ENCODE measurements around the gene STRC.
A peak's percentile ranks its signal among the peaks of the same experiment; 100 is the strongest.
"Not testable (repeated sequence)": the region's sequence is repeated elsewhere in the genome, so short reads cannot be mapped to it uniquely, and the experiment has no call there.

STRC gene

DNA sequence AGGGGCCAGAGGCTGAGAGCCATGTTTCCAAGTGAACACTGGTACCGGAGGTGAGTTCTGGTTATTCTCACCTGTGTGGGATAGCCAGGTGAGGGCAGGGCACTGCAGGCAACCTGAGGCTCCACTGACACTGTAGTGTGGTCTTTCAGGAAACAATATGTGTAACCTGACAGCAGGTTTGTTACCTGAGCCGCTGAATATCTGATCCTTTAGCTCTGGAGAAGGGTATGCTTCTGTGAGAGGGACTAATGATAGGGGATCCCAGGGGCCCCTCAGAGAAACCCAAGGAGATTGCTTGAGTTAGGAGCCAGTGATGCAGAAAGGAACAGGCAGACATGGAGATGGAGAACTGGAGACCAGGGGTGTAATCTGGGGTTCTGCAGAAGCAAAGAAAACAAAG lies at the start of gene STRC:
TSS of gene STRC (minus strand) at position 101 of the 400 bp plus-strand sequence. CDS start at position 23, 78 bp downstream.
- DNase-seq (ENCODE audit: low spot score), result not testable (repeated sequence)

DNA sequence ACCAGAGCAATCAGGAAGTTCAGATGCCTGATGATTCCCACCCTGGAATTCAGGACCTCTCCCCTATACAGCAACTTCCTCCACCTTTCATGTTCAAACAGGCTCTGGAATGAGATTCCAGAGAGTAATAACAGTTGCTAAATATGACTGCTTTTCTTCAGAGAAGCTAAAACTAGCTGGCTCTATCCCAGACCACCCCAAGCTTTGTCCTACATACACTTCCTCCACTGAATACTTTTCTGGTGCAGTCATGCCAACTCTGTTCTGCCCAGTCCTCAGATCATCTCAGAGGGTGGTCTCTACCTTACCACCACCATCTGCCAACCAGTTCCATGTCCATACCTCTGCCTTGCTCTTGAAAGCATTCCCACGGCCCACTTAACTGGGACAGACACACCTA lies 47.6 kb upstream of the STRC start:
- not testable (repeated sequence) for DNase-seq (ENCODE audit: low spot score)

DNA sequence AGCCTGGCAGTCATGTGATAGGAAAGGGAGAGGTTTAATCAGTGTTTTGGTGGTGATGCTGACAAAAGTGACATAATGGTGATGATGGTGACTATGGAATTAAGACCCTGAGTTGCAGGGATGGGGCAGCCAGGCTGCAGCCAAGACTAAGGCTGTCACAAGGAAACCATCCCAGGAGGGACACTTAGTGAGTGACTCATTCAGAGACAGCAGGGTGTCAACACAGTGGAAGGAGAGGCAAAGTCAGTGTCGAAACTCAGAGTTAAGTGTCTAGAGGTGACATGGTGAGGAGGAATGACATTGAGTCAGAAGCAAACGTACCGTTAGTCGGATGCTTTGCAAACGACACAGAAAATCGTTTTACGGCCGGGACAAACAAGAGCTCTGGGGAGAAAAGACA lies 44.7 kb upstream of the STRC start:
- not testable (repeated sequence) for DNase-seq (ENCODE audit: low spot score)

DNA sequence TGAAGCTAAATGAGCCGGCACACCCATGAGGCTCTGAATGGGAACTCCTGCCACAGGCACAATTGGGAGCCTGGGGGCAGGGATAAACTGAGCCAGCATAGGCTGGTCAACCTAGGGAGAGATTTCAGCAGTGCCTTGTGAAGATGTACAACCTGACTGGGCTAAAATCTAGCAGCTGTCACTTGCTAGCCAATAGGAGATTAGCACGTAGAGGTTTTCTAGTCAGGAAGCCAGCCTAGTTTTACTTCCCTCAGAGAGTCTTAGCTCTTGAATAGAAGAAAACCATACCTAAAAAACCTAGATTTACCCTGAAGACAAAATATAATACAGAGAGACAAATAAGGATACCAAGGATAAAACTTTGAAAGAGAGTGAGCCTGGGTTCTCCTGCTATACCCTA lies 43.7 kb upstream of the STRC start:
- not testable (repeated sequence) for DNase-seq (ENCODE audit: low spot score)

DNA sequence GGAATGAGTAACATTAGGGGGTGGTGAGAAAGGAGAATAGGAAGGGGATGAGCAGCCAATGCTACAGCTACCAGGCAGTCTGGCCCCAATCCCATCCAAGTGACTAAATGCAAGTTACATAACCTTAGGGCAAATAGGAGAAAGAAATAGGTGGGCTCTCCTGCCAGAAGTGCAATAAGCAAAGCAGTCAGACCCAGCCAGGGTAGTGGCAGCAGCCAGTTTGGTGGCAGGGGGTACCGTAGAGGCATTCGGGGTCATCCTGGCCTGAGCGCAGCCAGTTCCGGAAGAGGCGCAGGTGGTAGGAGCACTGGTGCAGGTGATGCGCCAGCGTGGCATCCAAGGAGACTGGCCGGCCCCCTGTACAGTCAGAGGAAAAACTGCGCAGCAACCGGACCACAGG lies 41.1 kb upstream of the STRC start:
- peak; percentile 53 for DNase-seq (ENCODE audit: low spot score)

DNA sequence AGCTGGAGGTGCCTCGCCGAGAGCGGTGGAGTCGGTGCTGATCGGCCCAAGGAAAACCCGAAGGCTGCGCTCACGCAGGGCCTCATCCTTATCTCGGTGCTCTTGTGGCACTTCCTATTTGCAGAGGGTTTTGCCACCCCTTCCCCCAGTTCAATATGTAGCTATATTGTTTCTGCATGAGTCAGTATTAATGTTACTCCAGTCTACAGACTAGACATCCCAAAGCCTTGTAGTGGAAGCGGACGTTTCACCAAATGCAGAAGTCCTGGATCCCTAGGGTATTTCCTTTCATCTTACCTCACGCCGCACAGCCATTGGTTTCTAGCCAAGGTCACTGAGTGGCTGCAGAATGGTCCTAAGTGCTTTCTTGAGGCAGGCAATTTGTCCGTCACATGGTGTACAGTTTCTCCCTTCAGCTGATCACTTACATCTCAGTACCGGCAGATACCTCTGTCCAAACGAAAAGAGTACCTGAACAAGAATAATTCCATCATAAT lies 30.9 kb upstream of the STRC start:
- DNase-seq (ENCODE audit: low spot score), result not testable (repeated sequence)

DNA sequence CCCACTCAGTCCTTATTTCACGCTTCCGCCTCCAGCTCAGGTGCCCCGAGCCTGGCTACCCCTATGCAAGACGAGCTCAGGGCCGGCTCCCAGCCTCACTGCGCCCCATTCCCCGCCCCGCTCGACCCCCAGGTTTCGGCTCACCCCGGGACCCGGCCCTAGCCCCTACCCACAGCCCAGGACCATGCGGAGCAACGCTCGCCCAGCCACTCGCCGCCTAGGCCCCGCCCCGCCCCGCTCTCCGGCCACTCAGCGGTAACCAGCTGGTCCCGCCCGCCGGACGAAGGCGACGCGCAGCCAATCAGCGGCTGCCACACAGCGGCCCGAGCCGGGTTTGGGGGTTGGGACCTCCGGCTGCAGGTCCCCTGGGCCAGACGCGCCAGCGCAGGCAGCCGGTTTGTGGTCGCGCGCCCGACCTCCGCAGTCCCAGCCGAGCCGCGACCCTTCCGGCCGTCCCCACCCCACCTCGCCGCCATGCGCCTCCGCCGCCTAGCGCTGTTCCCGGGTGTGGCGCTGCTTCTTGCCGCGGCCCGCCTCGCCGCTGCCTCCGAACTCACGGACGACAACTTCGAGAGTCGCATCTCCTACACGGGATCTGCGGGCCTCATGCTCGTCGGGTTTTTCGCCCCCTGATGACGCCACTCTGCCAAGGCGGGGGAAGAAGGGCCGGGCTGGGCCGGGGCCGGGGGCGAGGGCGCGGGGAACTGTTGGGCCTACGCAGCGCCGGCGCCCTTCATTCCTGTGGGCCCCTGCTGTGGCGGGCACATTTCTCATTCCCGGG lies 30.2 kb upstream of the STRC start, which contains the start of gene CATSPER2:
TSS of gene CATSPER2 (minus strand) at position 196 of the 781 bp plus-strand sequence. CDS start 783 bp downstream, outside the sequence.
- DNase-seq (ENCODE audit: low spot score), result no peak

DNA sequence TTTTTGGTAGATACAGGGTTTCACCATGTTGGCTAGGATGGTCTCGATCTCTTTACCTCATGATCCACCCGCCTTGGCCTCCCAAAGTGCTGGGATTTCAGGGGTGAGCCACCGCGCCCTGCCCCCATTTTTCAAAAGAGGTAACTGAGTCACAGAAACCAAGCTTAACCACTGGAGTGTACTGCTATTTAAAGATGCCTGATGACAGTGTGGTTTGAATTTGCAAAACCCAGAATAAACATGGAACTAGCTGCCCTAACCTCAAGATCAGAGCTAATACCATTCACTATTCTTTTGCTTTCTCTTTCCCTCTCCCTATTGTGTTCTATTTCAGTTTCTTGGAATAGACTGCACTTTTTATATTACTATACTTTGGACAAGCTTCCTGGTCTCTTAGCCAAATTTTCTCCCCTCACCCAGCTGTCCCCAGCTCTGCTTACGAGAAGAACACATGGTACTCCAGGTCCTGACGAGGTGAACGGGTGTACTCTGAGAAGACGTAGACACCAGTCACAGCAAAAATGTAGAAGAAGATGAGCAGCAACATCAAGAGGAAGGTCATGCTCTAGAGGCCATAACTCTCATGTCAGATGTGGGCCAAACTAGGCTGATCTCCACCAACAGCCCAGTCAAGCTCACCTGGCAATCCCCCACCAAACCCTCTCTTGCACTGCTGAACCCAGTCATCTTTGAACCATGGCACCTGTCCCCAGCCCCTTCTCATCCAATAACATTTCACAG lies 20.0 kb upstream of the STRC start:
- DNase-seq (ENCODE audit: low spot score), result not testable (repeated sequence)

DNA sequence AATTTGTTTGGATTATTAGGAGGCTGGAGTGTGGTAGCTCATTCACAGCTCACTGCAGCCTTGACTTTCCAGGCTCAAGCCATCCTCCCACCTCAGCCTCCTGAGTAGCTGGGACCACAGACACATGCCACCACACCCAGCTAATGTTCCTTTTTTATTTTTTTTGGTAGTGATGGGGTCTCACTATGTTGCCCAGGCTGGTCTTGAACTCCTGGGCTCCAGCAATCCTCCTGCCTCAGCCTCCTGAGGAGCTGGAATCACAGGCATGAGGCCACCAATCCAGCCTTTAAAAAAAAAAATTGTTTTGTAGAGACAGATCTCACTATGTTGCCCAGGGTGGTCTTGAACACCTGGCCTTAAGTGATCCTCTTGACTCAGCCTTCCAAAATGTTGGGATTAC lies 8.3 kb upstream of the STRC start:
- not testable (repeated sequence) for DNase-seq (ENCODE audit: low spot score)

DNA sequence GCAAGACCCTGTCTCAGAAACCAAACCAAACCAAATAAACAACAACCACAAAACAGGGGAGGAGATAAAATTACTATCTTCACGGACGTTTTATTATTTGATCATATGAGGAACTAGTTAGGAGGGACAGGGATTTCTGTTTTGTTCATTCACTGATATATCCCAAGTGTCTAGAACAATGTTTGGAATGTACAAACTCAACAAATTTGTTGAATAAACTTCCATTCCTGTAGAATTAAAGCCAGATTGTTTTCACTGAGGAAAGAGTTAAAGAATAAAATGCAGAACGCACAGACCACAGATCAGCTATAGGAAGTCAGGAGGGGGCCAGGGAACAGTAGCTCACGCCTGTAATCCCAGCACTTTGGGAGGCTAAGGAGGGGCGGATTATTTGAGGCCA lies 6.5 kb upstream of the STRC start:
- no peak for DNase-seq (ENCODE audit: low spot score)

DNA sequence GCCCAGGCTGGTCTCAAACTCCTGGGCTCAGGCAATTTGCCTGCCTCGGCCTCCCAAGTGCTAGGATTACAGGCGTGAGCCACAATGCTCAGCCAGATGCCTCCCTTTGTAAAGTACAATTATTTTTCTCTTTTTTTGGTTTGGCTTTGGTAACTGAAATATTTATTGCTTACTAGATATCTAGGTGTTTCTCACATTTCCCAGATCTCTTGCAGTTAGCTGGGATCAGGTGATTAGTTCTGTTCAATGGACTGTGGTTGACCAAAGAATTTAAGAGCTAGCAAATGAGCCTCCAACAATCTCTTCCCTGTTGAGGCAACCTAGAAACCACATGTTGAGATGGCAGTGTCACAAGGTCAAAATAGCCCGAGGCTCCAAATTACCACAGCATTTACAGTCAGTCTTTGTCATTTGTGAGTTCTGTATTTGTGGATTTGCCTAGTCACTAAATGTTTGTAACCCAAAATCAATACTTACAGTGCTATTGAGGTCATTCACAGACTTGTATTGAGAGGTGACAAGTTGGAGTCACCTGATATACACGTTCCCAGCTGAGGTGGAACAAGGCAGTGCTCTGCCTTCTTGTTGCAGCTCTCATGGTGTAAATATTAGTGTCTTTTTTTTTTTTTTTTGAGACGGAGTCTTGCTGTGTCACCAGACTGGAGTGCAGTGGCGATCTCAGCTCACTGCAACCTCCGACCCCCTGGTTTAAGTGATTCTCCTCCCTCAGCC lies 3.6 kb upstream of the STRC start:
- DNase-seq (ENCODE audit: low spot score), result not testable (repeated sequence)

DNA sequence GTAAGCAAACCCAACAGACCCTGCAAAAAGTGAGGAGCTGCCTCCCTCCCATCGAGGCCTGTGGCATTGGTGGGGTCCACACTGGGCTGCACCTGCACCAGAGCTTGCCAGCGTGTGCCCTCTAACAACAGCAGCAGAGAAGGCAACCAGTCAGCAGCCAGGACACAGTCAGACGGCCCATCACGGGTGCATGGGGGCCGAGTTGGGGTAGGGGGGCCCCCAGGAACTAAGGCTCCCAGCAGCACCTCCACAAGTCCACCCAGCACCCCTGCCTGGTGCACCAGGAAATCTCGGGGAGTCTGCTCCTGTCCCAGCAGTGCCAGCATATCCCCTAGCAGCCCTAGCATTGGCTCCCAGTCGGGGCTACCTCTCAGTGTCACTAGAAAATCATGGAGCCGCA lies 850 bp downstream of the STRC start:
- not testable (repeated sequence) for DNase-seq (ENCODE audit: low spot score)

DNA sequence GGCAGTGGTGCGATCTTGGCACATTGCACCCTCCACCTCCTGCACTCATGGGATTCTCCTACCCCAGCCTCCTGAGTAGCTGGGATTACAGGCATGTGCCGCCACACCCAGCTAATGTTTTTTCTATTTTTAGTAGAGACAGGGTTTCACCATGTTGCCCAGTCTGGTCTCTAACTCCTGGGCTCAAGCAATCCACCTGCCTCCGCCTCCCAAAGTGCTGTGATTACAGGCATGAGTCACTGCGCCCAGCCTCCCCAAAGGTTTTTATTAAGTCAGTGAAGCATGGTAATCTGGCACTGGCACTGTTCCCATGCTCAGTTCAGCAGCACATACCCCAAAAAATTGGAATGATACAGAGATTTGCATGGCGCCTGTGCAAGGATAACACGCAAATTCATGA lies 16.4 kb downstream of the STRC start:
- DNase-seq (ENCODE audit: low spot score), result peak; percentile 81

DNA sequence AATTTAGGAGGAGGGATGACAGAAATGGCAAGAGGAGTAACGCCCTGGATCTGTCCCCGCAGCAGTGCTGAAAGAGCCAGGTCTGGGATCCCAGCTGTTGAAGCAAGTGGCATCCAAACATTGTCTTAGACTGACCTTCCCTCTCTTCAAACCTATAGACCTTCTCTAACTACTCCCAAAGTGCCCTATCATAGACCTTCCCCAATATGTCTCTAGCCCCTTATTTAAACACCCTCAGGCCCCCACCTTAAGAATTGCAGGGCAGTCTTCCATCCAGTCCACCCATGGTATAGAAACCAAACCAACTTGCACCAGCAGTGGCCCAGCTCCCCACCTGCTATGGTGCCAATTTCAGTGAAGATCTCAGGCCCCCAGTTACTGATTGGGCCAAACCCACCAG lies 18.4 kb downstream of the STRC start:
- not testable (repeated sequence) for DNase-seq (ENCODE audit: low spot score)

DNA sequence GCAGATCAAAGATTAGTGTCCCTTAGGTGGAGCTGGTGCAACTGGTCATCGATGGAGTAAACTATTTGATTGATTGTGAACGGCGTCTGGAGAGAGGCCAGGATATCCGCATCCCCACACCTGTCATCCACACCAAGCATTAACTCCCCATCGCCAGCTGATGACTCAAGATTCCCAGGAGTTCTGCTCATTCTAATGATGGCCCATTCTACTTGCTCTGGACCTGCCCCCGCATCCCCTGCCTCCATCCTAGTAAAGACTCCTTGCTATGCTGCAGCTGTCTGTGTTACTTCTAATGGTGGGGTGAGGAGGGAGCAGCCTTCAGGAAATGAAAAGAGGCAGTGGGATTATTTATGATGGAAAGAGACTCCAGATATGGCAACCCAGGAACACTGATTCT lies 19.5 kb downstream of the STRC start:
- not testable (repeated sequence) for DNase-seq (ENCODE audit: low spot score)

DNA sequence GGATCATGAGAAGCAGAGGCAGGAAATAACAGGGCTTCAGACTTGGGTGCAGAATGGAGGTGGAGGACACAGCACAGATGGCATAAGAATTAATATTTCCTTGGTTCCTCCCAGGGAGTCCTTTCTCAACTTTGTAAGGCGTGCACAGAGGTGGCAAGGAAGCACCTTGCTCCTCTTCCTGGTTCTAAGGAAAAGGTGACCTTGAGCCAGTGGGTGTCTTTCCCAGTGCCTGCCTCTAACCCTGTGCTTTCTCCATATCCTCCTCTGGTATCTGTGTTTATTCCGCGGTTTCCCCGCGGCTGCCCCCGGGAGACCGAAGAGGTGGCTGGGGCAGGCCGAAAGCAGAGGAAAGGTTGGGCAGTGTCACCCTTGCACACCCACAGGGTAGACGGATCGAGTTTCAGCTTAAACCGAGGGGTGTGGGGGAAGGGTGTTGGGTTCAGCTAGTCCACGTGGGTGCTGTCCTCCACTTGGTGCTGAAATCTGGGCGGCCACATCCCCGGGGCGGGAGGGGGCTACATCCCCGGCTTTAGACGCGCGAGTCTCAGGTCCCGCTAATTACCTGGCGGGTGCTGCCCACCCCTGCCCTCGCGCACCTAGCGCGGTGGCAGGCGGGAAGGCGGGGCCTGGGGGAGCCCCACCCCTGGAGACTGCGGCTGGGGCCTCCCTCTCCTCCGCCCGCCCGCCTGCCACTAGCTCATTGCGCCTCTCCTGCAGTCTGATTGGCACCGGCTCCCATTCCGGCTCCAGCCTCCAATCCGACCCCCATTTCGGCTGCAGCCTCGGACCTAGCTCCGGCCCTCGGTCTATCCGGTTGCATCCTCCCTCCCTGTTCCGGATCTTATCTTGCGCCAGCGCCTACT lies 25.0 kb downstream of the STRC start, which contains the start of gene CKMT1B:
TSS of gene CKMT1B (plus strand) at position 700 of the 863 bp plus-strand sequence. CDS start 192 bp downstream, outside the sequence.
- not testable (repeated sequence) for DNase-seq (ENCODE audit: low spot score)

DNA sequence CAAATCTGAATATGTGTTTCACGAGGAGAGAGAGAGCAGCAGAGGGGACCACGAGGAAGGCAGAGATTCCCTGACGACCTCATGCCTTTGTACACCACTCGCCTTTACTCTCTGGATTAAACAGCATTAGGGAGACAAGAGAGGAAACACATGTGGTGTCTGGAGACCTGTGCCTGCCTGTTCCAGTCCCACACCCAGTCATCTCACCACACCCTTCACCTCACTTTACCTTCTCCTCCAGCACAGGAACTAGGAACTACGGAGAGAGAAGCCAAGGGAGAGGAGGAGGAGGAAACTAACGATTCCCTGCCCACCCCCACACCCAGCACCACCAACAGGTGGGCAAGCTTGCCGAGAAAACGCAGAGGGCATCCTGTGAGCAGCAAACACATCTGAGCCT lies 25.8 kb downstream of the STRC start:
- DNase-seq (ENCODE audit: low spot score), result not testable (repeated sequence)

DNA sequence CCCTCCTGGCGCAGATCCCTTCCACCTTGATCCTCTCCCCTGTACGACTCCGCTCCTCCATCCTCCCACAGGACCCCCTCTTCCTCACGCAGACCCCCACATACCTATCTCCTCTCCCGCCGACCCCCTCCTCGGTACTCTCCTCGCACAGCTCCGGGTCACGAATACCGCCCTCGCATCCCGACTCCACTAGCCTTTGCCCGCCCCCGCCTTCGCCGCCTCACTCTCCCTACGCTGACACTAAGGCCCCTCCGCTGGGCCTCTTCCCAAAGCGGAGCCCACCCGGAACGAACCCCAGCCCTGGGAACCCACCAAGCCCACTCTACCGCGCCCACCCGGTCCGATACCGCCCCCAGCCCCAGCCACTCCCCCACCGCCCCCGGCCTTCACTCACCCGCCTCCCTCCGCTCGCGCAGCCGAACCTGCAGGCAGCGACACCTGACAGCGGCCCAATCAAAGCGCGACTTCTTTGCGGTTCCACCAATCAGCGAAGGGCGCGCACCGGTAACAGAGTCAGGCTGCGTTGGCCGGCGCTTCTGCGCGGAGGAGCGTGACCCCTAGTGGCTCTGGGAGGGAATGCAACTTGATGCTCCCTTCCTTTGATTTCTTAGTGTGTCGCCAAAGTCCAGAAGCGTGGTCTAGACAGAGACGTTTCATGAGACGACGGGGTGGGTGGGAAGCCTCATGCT lies 28.7 kb downstream of the STRC start, which contains the start of gene PPIP5K1:
TSS of gene PPIP5K1 (minus strand) at position 431 of the 689 bp plus-strand sequence. CDS start 5,704 bp downstream, outside the sequence.
- not testable (repeated sequence) for DNase-seq (ENCODE audit: low spot score)

DNA sequence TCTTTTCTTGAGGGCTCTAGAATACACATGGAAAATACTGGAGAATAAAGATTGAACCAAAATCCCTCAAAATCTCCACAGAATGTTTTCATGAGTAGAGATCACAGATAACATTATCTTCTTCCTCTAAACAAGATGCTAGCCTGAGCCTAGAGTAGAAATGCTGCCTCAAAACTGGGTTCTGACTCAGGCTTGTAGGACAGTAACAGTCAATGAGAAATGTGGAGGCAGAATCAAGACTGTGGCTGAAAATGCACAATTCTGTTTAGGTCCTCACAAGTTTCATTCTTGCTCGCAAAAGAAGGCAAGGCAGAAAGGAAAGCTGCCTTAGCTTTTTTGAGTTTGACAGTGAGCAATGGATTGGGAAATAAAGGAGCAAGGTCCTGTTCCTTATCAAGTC lies 44.0 kb downstream of the STRC start:
- DNase-seq (ENCODE audit: low spot score), result not testable (repeated sequence)

DNA sequence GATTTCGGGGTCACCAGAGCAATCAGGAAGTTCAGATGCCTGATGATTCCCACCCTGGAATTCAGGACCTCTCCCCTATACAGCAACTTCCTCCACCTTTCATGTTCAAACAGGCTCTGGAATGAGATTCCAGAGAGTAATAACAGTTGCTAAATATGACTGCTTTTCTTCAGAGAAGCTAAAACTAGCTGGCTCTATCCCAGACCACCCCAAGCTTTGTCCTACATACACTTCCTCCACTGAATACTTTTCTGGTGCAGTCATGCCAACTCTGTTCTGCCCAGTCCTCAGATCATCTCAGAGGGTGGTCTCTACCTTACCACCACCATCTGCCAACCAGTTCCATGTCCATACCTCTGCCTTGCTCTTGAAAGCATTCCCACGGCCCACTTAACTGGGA lies 52.0 kb downstream of the STRC start:
- DNase-seq (ENCODE audit: low spot score), result not testable (repeated sequence)

Measured in cerebellar cortex (tissue), 1 donor.